Measurements from ENCODE around the gene PBRM1.

The PBRM1 gene

GRCh38 chr3:52600258-52600657, 85.5 kb downstream of the PBRM1 start:
- H3K27ac ChIP-seq, result no peak overlapping the region
- no peak for TF ChIP-seq CTCF (IDR thresholded peaks at IDR 0.05)
- TF ChIP-seq ZFX (IDR thresholded peaks at IDR 0.05; ENCODE audit: borderline replicate concordance), result no peak

DNA sequence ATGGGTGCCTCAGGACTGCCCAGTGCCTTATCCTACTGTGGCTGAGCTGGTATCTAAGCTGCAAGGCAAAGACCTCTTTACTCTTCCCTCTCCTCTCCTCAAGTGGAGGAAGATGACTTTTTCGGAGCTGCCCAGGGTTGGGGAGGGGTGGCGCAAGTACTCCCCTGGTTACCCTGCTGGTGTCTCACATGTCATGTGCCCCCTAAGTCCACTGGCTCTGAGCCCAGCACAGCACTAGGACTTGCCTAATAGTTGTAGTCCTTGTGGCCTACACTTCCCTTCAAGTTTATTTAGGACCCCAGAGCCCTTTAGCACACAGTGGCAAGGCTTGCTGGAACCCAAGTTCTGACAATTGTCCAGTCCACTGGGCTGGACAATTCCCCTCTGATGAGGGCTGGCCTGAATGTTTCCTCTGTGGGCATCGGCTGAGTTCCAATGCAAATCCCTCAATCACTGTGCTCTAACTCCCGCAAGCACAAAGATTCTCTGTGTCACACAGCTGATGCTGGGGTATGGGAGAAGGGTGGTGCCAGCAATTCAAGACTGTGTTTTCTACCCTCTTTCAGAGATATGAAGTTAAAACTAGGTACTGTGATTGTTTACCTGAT, 89.0 kb downstream of the PBRM1 start:
- TF ChIP-seq CTCF (IDR thresholded peaks at IDR 0.05) (no peak), ZFX (IDR thresholded peaks at IDR 0.05; ENCODE audit: borderline replicate concordance) (no peak)
- no peak overlapping the region for H3K27ac ChIP-seq

- TF ChIP-seq ZFX (IDR thresholded peaks at IDR 0.05; ENCODE audit: borderline replicate concordance) (no peak), CTCF (IDR thresholded peaks at IDR 0.05) (no peak)
- no peak overlapping the region for H3K27ac ChIP-seq
Measured at GRCh38 chr3:52593103-52593502, 92.6 kb downstream of the PBRM1 start.

- TF ChIP-seq CTCF (IDR thresholded peaks at IDR 0.05) (no peak), ZFX (IDR thresholded peaks at IDR 0.05; ENCODE audit: borderline replicate concordance) (no peak)
- 0 out of 2 replicates have a peak overlapping the region, but pooled peaks have one; percentile 12 for H3K27ac ChIP-seq
Measured at GRCh38 chr3:52574056-52574965, 111.4 kb downstream of the PBRM1 start.

- TF ChIP-seq CTCF (IDR thresholded peaks at IDR 0.05) (no peak), ZFX (IDR thresholded peaks at IDR 0.05; ENCODE audit: borderline replicate concordance) (no peak)
Measured at GRCh38 chr3:52572221-52572620, 113.5 kb downstream of the PBRM1 start.

DNA sequence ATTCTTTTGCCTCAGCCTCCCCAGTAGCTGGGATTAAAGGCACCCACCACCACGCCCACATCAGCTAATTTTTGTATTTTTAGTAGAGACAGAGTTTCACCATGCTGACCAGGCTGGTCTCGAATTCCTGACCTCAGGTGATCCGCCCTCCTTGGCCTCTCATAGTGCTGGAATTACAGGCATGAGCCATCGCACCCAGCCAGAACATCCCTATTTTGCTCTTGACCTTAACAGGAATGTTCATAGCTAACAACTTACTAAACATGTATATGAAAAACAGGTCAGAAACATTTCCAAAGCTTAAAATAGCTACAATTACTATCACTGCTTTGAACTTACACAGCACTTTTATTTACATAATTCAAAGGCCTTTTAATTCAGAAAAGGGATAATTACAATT, 115.6 kb downstream of the PBRM1 start:
- TF ChIP-seq ZFX (IDR thresholded peaks at IDR 0.05; ENCODE audit: borderline replicate concordance) (no peak), CTCF (IDR thresholded peaks at IDR 0.05) (no peak)
- no peak overlapping the region for H3K27ac ChIP-seq

More at GRCh38 chr3:52572221-52572620, 113.5 kb downstream of the PBRM1 start:
- H3K27ac ChIP-seq, result no peak overlapping the region

GRCh38 chr3:52568069-52568468, 117.6 kb downstream of the PBRM1 start:
- TF ChIP-seq ZFX (IDR thresholded peaks at IDR 0.05; ENCODE audit: borderline replicate concordance) (no peak), CTCF (IDR thresholded peaks at IDR 0.05) (no peak)
- no peak overlapping the region for H3K27ac ChIP-seq

Measured in 22Rv1 (cell line).